ENCODE data around the gene SMIM26.

GRCh38 chr20:18529041-18529440, 38.2 kb upstream of the SMIM26 start:
- TF ChIP-seq CTCF (IDR thresholded peaks at IDR 0.05) (no peak), POLR2A (IDR thresholded peaks at IDR 0.05) (no peak)

Measured in adrenal gland (tissue), 5 donors.